ENCODE measurements around the gene CELF6.
A peak's percentile ranks its signal among the peaks of the same experiment; 100 is the strongest.

CELF6 gene

GRCh38 chr15:72319985-72320671 lies at the start of gene CELF6:
TSS of gene CELF6 (minus strand) at chr15:72320157. CDS start at chr15:72319874, 283 bp downstream.
- DNase-seq, result peak; percentile 76

DNA sequence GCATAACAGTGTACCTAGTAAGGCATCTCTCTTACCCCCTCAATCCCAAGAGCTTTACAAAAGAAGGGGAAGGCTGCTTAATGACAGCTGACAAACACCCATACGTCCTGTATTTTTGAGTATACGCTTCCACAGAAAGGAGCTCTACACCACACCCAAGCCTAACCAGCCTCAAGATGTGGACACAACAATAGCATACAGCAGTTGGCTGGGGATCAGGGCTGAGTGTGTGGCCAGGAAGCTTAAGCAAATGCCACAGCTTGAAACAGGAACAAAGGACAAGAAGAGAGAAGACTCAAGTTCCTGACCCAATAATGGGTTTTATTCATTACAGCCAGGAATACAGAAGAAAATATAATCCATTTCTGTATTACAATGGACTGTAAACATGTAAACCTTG lies 48.9 kb upstream of the CELF6 start:
- no peak for DNase-seq

GRCh38 chr15:72368325-72368724 lies 48.4 kb upstream of the CELF6 start:
- no peak for DNase-seq

DNA sequence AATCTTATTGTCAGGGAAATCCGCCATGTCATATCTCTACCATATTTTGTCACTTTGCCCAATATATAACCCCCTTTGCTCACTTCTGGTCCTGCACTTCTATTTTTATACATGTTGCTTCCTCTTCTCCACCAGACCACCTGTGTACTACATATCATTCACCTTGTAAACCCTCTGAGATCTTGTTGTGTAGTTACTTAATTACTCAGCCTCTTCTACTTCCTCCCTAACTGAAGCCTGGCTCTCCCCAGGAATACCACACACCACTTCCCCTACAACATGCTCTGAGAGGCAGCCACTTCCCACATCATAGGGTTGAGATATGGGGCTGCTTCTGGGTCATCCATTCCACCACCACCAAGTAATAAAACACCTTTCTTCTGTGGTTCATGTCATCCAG lies 45.9 kb upstream of the CELF6 start:
- no peak for DNase-seq

- DNase-seq, result no peak
These were observed 41.2 kb upstream of the CELF6 start for GRCh38 chr15:72361176-72361575.

- DNase-seq, result no peak
These were observed 38.8 kb upstream of the CELF6 start for GRCh38 chr15:72358650-72359171.

DNA sequence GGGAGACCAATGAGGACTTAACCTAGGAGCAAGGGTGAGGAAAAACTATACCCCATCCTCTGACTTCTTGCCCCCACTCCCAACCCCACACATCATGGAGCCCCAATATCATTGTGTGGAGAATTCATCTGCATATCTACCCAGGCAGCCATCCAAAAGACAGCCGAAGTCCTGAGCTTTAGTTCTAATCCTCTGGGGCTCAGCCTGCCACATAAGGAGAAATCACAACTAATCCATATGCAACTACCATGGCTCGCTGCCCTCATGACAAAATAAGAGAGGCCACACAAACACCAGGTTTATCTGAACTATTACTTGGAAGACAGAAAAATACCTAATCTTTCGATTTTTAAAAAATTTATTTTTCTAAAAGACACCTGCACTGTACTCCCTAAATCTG lies 38.2 kb upstream of the CELF6 start:
- no peak for DNase-seq

DNA sequence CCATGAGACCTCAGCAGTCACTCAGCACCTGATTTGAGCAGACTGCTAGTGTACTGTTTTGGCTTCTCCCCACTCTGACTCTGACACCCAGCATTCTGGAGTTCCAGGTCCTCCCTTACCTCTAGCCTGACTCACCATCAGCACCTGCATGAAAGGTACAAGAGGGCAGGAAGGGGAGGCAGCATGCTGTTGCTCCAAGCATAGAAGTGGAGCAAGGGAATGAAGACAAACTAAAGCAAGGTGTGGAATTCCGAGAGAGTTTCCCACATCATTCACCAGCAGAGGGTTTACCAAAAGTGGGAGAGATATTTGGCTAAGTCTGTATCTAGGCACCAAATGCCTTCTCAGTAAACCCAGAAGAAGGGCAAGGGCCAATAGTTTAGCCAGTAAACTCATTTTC lies 34.5 kb upstream of the CELF6 start:
- DNase-seq, result no peak

- no peak for DNase-seq
These were observed 33.3 kb upstream of the CELF6 start for GRCh38 chr15:72353266-72353665.

- DNase-seq, result no peak
These were observed 25.8 kb upstream of the CELF6 start for GRCh38 chr15:72345806-72346205.

GRCh38 chr15:72345280-72345679 lies 25.3 kb upstream of the CELF6 start:
- no peak for DNase-seq

DNA sequence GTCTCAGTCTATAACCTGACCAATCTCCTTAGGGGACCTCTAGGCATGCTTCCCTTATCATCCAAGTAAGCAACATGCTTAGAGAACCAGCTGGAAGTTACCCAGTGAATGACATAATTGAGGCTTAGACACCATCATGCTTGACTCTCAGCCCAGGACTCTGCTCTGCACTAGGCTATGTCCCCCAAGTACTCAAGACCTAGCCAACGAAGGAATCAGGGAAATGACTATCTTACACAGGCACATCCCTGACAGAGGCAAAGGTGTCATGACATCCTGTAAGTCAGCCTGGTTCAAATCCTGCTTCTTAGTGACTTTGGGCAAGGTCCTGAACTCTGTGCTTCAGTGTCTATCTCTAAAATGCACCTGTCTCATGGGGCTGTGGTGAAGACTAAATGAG lies 24.6 kb upstream of the CELF6 start:
- DNase-seq, result no peak

DNA sequence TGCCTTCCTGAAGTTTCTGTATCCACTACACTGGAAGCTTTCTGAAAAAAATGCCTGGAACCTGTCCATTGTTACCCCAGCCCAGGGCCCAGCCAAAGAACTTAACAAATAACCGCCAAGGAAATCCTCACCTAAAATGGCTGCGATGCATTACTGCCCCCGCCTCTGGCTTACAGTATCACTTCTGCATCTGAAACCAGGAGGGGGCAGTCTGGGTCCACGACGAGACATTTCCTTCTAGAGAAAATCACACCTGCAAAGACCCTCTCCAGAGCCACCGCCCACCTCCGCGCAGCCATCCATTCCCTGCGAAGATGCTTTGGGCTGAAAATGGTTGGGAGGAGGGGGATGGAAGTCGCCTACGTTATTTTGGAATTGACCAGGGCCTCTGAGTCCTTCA lies 22.4 kb upstream of the CELF6 start:
- DNase-seq, result peak; percentile 49

- no peak for DNase-seq
These were observed 21.4 kb upstream of the CELF6 start for GRCh38 chr15:72341361-72341760.

GRCh38 chr15:72340366-72340765 lies 20.4 kb upstream of the CELF6 start:
- no peak for DNase-seq

- DNase-seq, result no peak
These were observed 19.8 kb upstream of the CELF6 start for GRCh38 chr15:72339777-72340177.

- DNase-seq, result no peak
These were observed 18.8 kb upstream of the CELF6 start for GRCh38 chr15:72338617-72339321.

GRCh38 chr15:72338148-72338547 lies 18.2 kb upstream of the CELF6 start:
- DNase-seq, result no peak

- DNase-seq, result no peak
These were observed 14.9 kb upstream of the CELF6 start for GRCh38 chr15:72334842-72335241.

GRCh38 chr15:72331021-72331420 lies 11.1 kb upstream of the CELF6 start:
- no peak for DNase-seq

GRCh38 chr15:72323752-72324151 lies 3.8 kb upstream of the CELF6 start:
- no peak for DNase-seq

DNA sequence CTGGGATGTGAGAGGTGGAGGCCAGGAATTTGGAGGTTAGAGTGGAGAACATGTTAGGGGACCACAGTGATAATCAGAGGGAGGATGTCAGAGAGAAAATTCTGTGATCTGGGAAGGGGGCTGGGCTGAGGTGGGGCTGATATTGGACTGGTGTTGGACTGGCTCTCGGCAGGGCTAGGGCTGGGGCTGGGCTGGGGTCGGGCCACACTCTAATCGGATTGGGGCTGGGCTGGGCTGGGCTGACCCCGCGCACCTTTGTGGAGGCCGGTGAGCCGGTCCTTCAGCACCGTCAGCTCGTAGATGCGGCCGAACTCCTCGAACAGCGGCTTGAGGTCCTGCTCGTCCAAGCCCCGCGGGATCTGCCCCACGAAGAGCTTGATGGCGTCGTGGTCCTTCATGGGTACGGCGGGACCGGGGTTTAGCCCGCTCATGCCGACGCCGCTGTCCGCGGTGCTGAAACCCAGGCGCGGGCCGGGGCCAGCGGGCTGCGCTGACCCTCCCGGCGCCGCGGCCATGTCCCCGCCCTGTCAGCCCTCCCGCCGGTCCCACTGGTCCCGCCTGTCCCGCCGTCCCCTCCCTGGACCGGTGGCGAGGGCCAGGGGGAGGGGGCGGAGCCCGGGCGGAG lies 485 bp downstream of the CELF6 start:
- peak; percentile 46 for DNase-seq

- DNase-seq, result no peak
These were observed 1.5 kb downstream of the CELF6 start for GRCh38 chr15:72318408-72318942.

All from activated CD4-positive, alpha-beta T cell treated with anti-CD3 and anti-CD28 coated beads for 48 hours (primary cell).